ENCODE data around the gene BTC.
"Not testable (repeated sequence)": the region's sequence is repeated elsewhere in the genome, so short reads cannot be mapped to it uniquely, and the experiment has no call there.

Gene BTC, protein sequence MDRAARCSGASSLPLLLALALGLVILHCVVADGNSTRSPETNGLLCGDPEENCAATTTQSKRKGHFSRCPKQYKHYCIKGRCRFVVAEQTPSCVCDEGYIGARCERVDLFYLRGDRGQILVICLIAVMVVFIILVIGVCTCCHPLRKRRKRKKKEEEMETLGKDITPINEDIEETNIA

GRCh38 chr4:74794382-74795010 lies at the start of gene BTC:
BTC (minus strand) TSS chr4:74794523; CDS start chr4:74794325, 198 bp downstream.
- DNase-seq: no peak

DNA sequence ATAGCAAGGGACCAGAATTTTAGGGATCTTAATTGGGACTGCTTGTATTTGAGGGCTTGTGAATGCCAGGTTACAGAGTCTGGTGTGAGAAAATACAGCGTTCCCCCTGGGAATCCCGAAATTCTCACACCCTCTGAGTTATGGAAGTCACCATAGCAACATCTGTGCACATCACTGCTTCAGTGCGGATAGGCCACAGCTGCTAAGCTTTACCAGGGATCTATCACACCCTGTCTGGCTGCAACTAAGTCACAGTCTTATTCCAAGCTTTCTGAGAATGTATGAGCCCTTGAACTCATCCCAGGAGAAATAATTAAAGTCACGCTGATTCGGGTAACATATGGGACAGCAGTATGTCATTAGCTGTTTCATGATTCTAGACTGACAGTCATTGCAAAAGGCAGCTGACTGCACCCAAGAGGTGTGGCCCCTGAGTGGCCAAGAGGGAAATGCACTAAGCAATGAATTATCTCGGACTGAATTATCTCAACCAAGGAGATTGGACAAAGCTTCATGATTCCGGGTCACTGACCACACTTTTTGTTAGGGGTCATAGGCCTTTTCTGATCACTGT lies 46.7 kb upstream of the BTC start:
- DNase-seq: no peak

DNA sequence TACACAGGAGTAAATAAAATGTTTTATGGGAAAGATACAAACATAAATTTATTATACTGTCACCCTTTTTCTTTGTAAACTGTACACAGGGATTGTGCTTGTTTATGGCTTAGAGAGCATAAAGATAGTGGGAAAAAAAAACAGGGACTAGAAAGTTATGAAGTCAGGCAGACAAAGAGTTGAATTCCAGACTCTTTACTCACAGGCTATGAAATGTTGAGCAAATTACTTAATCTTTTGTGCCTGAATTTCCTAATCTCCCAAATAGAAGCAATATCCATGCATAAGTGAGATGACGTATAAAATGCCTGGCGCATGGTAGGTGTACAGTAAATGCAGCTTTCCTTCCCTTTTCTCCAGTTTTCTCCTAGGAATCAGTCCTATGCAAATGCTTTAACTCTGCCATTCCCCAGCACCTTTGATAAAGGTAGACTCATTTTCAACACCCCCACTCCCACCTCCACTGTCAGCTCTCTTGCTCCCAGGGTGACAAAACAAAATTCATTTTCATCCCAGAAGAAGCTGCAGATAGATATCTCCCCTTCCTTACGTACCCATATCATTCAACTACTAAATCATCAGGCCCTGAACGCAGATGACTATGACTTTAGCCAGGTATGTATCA lies 44.5 kb upstream of the BTC start:
- no peak for DNase-seq

GRCh38 chr4:74830928-74831327 lies 36.6 kb upstream of the BTC start:
- DNase-seq: no peak

DNA sequence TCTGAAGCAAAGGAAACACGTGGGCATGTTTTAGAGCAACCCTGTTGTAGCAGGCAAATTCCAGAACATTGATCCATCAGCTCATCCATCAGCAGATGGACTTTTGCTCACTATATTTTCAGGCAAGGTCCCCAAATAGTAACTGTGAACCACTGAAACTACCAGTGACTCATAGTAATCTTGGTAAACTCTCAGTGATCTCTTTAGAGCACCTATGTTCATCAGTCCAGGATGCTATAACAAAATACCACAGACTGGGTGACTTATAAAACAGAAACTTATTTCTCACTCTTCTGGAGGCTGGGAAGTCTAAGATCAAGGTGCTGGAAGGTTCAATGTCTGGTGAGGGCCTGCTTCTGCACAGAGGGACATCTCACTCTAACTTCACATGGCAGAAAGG lies 28.9 kb upstream of the BTC start:
- no peak for DNase-seq

GRCh38 chr4:74822603-74823002 lies 28.3 kb upstream of the BTC start:
- no peak for DNase-seq

DNA sequence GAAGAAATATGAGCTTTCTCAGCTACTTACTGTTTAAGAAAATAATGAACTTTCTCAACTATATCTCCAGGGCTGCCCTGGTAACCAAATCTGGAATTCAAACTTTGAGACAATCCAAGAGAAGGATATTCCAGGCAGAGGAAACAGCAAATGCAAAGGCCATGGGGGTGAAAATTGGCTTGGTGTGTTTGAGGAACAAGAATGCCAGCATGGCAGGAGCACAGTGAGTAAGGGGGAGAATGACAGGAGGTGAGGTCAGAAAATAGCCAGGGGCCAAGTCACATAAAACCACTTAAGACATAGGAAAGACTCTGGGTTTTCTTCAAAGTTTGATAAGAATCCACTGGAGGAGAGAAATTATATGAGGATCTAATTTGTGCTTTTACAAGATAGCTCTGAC lies 27.2 kb upstream of the BTC start:
- no peak for DNase-seq

DNA sequence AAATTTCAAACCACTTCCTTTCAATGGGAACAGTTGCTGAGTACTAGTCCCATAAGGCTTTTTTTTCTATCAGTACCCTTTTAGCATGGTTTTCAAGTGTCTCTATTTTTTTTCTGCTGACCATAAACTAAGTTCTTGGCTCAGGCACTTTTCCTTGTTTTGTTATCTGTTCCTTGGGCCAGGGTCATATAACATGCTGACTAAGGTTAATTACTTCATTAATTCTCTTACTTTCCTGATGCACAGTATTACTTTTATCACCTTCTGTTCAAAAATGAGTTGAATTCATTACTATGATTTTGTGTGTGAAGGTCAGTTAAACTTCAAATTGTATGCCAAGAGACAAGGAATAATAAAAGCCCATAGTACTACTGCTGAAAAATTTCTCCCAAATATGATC lies 19.7 kb upstream of the BTC start:
- no peak for DNase-seq

- not testable (repeated sequence) for DNase-seq
Measured at GRCh38 chr4:74812056-74812455, 17.7 kb upstream of the BTC start.

DNA sequence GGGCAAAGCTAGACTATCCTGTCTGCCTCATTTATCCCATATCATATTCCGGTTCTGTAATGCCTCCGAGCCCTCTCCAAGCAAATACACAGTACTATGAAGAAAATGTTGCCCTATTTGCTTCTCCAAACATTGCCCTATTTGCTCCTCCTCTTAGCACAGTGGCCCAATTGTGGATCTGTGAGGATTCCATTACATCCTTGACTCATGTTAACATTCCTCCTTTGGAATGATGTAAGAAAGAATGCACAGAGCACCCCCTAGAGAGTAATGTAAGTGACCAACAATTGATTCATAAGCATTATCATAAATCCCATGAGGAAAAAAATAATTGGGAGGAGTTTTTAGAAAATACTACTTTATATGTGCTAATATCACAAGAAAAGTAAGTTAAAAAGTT lies 11.3 kb upstream of the BTC start:
- DNase-seq: no peak

GRCh38 chr4:74800310-74800709 lies 6.0 kb upstream of the BTC start:
- DNase-seq: no peak

GRCh38 chr4:74796631-74797030 lies 2.3 kb upstream of the BTC start:
- DNase-seq: no peak

DNA sequence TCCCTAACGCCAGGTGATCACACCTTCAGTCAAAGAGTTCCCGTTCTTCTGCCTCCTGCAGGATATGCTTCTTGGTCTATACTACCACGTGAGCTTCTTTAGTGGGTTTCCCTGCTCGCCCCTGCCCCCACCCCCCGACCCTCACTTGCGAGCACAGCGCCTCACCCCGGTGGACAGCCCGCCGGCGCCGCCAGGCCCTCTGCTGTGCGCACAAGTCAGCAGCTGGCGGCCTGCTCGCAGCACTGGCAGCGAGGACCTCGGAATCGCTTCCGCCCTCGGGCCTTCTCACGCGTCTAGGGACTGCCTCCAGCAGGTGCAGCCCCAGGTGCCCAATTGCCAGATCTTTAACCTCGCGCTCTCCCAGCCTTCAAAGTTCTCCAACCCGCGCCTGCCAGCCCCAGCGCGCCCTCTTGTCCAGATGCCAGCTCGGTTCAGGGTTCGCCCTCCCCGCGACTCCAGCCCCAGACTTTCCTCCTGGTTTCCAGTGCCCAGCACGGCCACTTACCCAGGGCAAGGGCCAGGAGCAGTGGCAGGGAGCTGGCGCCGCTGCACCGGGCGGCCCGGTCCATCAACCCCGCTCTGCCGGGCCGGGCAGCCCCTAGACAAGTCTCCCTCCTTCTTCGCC lies 454 bp downstream of the BTC start:
- peak; percentile 0 for DNase-seq

- no peak for DNase-seq
Measured at GRCh38 chr4:74790652-74791051, 3.7 kb downstream of the BTC start.

GRCh38 chr4:74789518-74789917 lies 4.8 kb downstream of the BTC start:
- DNase-seq: no peak

- DNase-seq: no peak
Measured at GRCh38 chr4:74777531-74777930, 16.8 kb downstream of the BTC start.

GRCh38 chr4:74772783-74773182 lies 21.5 kb downstream of the BTC start:
- DNase-seq: no peak

DNA sequence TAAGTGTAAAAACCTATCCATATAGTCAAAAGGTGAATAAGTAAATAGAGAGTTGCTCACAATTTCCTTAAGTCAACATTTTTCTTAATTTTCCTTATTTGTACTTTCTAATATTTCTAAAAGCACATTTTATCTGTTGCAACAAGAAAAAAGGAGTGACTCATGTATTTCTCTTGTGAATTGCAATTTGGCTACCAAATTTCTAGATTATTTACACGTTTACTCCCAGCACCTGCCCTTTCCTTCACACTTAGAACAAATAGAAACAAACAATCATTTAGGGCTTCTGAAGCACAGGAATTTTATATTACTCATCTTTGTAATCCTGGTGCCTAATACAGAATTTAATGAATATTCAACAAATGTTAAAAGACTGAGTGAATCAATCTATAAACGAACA lies 22.2 kb downstream of the BTC start:
- DNase-seq: no peak

GRCh38 chr4:74770226-74770910 lies 24.0 kb downstream of the BTC start:
- DNase-seq: no peak

DNA sequence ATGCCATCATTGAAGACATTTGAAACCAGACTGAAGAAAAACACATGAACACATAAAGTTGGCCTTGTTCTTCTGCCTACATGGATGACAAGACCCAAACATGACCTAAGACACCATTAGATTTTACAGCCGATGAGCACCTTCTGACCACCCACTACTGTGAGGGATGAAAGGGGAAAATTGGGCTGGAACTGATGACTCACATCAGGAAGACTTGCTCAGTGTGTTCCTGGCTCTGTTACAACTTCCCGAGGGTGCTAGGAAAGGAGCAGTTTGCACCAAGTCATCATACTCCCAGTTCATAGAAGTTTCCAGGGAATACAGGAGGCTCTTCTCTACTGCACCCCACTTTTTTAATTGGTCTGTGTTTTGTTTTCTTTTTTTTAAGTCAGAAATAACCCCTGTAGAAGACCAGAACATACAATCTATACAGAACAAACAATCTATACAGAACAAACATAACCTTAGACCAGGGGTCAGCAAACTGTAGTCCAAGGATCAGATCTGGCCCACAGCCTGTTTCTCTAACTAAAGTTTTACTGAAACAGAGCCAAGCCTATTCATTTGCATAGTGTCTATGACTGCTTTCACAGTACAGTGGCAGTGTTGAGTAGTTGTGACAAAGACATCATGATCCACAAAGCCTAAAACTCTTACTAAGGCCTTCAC lies 25.3 kb downstream of the BTC start:
- DNase-seq: no peak

- no peak for DNase-seq
Measured at GRCh38 chr4:74764119-74764518, 30.2 kb downstream of the BTC start.

DNA sequence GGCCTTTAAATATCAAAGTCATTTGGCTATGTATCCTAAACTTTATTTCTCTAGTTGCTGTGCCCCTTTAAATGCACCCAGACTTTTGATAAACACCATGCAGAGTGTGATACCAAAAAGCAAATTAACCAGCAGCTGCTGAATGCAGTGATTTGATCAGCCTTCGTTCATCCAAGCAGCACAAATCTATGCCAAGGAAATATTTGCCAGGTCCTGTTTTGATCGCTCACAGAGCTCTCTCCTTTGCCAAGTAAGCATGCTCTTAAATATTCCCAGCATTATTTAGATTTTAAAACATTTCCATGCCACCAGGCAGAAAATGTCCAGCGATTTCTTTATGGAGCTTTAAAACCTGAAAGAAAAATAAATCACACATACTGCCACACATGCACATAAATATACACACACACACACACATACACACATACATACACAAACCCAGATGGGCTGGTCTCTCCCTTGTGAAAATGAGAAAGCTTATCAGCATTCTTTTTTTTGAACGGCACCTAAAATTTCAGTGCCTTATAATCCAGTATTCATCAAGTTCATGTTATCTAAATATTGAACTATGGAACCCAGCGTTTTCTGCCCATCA lies 35.7 kb downstream of the BTC start:
- DNase-seq: no peak

Data from activated CD4-positive, alpha-beta T cell treated with anti-CD3 and anti-CD28 coated beads, Interleukin-2, amount 50 U/mL, for 1 hour (primary cell).